Activated B cell treated with CpG ODN at 0.5 μM for 24 hours (primary cell): ENCODE data around the gene TCF7L2. TPM values are rescaled to one million over a fixed set of nuclear protein-coding genes. Genes with fewer than 3 reads are reported as not detected.

Source experiments
- ATAC-seq: fragments of 200-7000 bp; cut with Tn5 transposase; one replicate; pipeline ENCODE4 v1.10.0; 2021; ENCODE audit warnings: low read depth, mild to moderate bottlenecking, moderate library complexity
- CTCF ChIA-PET: fragments of 350-600 bp; sonication (Branson Sonifier 250); formaldehyde crosslinking; loops from one replicate; lab custom pipeline; 2021; ENCODE audit warnings: antibody characterized with exemption; lab: Charles Lee
- POLR2A ChIA-PET: fragments of 350-600 bp; sonication (Branson Sonifier 250); formaldehyde crosslinking; loops from one replicate; lab custom pipeline; 2021; ENCODE audit warnings: antibody characterized with exemption; lab: Charles Lee
- DNase-seq: peaks from one replicate; pipeline ENCODE4 v3.0.0; 2022
- H3K27ac Mint-ChIP-seq: one replicate; pipeline ENCODE4 v1.8.0; 2020; ENCODE audit warnings: mixed read lengths
- H3K27me3 Mint-ChIP-seq: one replicate; pipeline ENCODE4 v1.8.0; 2021; ENCODE audit warnings: mixed read lengths
- H3K36me3 Mint-ChIP-seq: one replicate; pipeline ENCODE4 v1.8.0; 2021; ENCODE audit warnings: low read depth, mixed read lengths
- H3K4me1 Mint-ChIP-seq: one replicate; pipeline ENCODE4 v1.8.0; 2021; ENCODE audit warnings: mixed read lengths
- H3K4me3 Mint-ChIP-seq: one replicate; pipeline ENCODE4 v1.8.0; 2020; ENCODE audit warnings: mild to moderate bottlenecking, mixed read lengths
- H3K9me3 Mint-ChIP-seq: one replicate; pipeline ENCODE4 v1.8.0; 2020; ENCODE audit warnings: mixed read lengths
- CTCF ChIP-seq: fragments of 200-600 bp; IDR thresholded peaks from one replicate; pipeline ENCODE4 v1.8.0; 2022; ENCODE audit warnings: antibody characterized with exemption, mild to moderate bottlenecking
- intact Hi-C: fragments of 100-400 bp; cut with micrococcal nuclease; formaldehyde crosslinking; loops from one replicate; pipeline ENCODE4 v1.15.1; 2024
- total RNA-seq: library from RNA; stranded (reverse); gene quantifications from 2 replicates; pipeline ENCODE4 v1.2.3, GENCODE V29; 2022

Gene TCF7L2
- total RNA-seq, 1 donor from 2014 or later = 2.2 TPM

DNA sequence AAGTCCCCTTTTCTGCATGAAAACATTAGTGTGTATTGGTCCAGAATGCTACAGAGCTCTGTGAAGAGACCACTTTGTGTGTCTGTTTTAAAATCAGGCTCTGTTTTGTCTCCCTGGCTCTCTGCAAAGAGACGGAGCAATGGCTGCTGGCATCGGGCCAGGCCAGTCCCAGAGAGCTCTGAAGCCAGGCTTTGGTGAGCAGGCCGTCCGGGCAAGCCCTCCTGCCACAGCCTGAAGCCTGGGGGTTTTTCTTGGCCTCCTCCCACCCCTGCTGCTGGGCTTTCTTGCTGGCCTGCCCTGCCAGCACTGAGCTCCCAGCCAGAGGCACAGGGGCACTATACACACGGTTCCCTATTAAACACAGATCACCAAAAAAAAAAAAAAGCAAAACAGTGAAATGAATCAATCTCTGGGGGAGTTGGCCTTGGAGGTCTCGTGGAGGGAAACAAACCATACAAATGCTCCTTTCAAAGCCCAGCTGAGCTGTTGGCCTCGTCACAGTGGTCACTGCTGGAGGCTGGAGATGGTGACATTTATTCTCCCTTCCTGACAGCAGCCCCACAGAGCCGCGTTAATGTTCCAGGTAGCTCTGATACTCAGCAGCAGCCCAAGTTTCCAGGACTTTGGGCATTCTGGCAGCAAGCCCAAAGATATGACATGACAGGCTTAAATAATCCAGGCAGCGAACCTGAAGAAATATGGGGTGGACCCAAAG, 237.2 kb downstream of the TCF7L2 start:
- ChIA-PET POLR2A (no interaction called here), CTCF (no interaction called here)
- Mint-ChIP-seq H3K9me3 (peaks cover 3% of the 10 kb centered on the region), H3K27me3 (peaks cover 1% of the 10 kb centered on the region), H3K36me3 (no peaks in the 10 kb centered on the region), H3K4me1 (no peaks in the 10 kb centered on the region), H3K27ac (no peak overlapping the region), H3K4me3 (no peak overlapping the region)
- ATAC-seq = no peak
- intact Hi-C loops = no loop called here
- no peak for TF ChIP-seq CTCF
- DNase-seq = no peak

DNA sequence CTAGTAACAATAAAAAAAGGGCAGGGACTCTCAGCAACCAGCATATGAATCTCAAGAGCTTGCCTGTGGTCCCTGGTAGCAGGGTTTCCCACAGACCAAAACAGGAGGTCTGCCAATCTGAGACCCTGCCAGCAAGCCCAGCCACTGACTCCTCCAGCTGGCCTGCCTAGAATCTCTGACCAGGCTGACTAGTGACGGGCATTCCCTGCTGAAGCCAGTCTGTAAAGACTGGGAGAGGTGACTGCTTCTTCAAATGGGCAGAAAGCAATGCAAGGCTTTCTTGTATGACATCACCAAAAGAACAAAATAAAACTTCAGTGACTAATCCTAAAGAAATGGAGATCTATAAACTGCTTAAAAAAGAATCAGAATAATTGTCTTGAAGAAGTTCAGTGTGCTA, 249.4 kb downstream of the TCF7L2 start:
- ChIA-PET CTCF (no interaction called here), POLR2A (no interaction called here)
- Mint-ChIP-seq H3K4me1 (no peaks in the 10 kb centered on the region), H3K4me3 (no peak overlapping the region), H3K9me3 (peaks cover 12% of the 10 kb centered on the region), H3K27ac (no peak overlapping the region), H3K27me3 (peaks cover 2% of the 10 kb centered on the region), H3K36me3 (no peaks in the 10 kb centered on the region)
- TF ChIP-seq CTCF = no peak
- intact Hi-C loops = no loop called here
- DNase-seq (no peak), ATAC-seq (no peak)

DNA sequence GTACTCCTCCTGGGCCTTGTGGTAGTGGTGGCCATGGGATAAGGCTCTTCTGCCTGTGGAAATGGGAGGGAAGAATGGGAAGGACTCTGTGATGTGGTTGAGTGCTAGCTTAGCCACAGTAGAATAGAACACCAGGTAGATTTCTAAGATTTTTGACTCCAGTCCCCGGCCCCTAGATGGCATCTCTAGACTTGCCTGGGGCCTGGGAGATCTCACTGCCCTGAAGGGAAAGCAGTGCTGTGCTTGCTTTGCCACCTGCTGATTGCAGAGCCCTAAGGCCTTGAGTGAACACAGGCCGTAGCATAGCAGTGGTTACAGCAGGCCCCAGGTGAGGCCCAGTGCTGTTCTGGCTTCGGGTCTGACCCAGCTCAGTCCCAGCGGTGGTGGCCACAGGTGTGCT, 252.0 kb downstream of the TCF7L2 start:
- no peak overlapping the region for H3K27ac Mint-ChIP-seq
- ChIA-PET POLR2A (no interaction called here), CTCF (no interaction called here)
- no peak overlapping the region for H3K4me3 Mint-ChIP-seq
- intact Hi-C loops = no loop called here
- DNase-seq (no peak), ATAC-seq (no peak)
- H3K4me1 Mint-ChIP-seq = no peaks in the 10 kb centered on the region
- peaks cover 24% of the 10 kb centered on the region for H3K9me3 Mint-ChIP-seq
- no peak for TF ChIP-seq CTCF
- no peaks in the 10 kb centered on the region for H3K36me3 Mint-ChIP-seq
- peaks cover 2% of the 10 kb centered on the region for H3K27me3 Mint-ChIP-seq

- no peak for DNase-seq
- H3K27me3 Mint-ChIP-seq = no peaks in the 10 kb centered on the region
- no peaks in the 10 kb centered on the region for H3K36me3 Mint-ChIP-seq
- no peak for ATAC-seq
- peaks cover 33% of the 10 kb centered on the region for H3K9me3 Mint-ChIP-seq
- no peaks in the 10 kb centered on the region for H3K4me1 Mint-ChIP-seq
- intact Hi-C loops = no loop called here
- TF ChIP-seq CTCF = no peak
- H3K4me3 Mint-ChIP-seq = no peak overlapping the region
- ChIA-PET CTCF (no interaction called here), POLR2A (no interaction called here)
- no peak overlapping the region for H3K27ac Mint-ChIP-seq
Measured at GRCh38 chr10:113207924-113208323, 257.9 kb downstream of the TCF7L2 start.

DNA sequence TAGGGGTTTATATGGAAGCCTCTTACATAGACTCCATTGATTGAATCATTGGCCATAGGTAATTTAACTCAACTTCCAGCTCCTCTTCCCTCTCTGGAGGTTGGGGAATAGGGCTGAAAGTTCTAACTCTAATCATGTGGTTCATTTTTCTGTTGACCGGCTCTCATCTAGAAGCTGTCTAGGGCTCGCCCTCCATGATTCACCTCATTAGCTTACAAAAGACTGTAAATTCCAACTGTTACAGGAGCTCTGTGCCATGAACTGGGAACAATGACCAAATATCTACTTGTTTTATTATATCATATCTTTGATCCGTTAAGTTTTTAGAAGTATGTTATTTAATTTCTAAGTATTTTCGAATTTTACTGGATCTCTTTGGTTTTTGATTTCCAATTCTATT, 263.0 kb downstream of the TCF7L2 start:
- no peak for TF ChIP-seq CTCF
- Mint-ChIP-seq H3K27ac (no peak overlapping the region), H3K9me3 (peaks cover 19% of the 10 kb centered on the region), H3K36me3 (no peaks in the 10 kb centered on the region), H3K4me1 (no peaks in the 10 kb centered on the region), H3K27me3 (no peaks in the 10 kb centered on the region), H3K4me3 (no peak overlapping the region)
- CTCF ChIA-PET = no interaction called here
- DNase-seq (no peak), ATAC-seq (no peak)
- intact Hi-C loops = no loop called here
- POLR2A ChIA-PET = no interaction called here
